GM18526 (cell line): ENCODE data around the gene GPC6.

Experiments used
- POLR2A ChIP-seq: IDR thresholded peaks from 3 replicates; pipeline ENCODE4 v1.6.1; 2011; ENCODE audit not compliant: insufficient read length; ENCODE audit errors: extremely low read depth

Gene GPC6

DNA sequence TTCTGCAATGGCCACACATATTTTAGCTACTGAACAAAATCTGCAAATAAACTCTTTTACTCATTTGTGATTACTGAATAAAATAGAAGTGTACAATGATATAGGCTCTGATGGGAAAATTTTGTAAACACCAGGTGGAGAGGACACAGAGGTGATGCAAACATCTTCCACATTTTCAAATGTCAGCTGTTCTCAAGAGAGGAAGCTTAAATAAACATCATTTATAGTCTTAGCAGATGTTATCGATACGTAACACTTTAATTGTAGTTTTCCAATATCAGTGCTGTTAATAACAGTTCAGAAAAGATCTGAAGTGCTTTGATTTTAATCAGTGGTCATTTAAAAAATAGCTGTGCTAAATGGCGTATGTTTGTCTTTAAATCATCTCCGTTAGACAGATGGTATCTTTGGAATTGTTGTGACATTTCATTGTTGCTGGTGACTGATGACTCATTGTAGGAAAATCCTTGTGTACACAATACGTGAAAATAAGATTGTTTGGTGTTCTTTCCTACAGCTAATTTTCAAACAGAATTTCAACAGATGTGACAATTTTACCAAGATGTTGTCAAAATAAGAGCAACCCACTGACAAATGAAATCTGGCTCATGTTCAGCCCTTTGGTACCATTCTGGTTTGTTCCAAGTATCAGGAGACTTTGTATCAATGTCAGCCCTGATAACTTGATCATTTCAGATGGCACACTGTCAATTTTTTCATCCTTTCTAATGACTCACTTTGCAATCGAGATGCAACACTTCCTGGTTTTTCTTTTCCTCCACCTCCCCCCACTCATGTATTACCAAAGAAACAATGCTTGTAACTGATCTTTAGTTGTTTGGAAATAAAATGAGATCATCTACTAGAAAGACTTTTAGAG lies 736.9 kb downstream of the GPC6 start:
- TF ChIP-seq POLR2A: no peak

DNA sequence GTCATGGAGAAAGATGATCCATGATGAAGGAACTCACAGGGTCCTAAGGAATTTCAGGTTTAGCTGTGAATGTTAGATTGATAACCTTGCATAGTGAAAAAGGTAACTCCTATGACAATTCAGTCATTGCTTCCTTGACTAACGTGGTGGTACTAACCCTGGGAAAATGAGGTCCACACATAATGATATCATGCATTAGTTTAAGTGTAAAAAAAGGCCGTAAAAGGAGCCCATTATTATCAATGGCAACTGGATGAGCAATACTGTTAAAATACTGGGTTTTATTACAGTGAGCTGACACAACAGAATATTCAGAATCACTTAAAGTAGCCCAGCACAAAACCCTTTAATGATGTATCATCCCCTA lies 737.5 kb downstream of the GPC6 start:
- TF ChIP-seq POLR2A: no peak

DNA sequence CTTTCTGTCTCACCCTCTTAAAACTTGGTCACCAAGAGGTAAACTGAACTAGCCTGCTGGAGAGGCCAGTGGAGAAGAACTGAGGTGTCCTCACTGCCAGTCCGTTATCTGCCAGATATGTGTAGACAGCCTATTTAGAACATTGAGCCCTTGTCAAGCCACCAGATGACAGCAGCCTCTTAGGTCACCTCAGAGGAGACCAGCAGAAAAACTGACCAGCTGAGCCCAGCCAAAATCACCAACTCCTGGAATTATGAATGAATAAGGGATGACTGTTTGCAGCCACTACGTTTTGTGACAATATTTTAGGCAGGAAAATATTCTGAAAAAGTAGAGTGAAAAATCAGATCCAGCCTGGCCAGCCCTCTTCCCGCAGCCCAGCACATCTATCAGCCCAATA lies 739.0 kb downstream of the GPC6 start:
- no peak for TF ChIP-seq POLR2A

DNA sequence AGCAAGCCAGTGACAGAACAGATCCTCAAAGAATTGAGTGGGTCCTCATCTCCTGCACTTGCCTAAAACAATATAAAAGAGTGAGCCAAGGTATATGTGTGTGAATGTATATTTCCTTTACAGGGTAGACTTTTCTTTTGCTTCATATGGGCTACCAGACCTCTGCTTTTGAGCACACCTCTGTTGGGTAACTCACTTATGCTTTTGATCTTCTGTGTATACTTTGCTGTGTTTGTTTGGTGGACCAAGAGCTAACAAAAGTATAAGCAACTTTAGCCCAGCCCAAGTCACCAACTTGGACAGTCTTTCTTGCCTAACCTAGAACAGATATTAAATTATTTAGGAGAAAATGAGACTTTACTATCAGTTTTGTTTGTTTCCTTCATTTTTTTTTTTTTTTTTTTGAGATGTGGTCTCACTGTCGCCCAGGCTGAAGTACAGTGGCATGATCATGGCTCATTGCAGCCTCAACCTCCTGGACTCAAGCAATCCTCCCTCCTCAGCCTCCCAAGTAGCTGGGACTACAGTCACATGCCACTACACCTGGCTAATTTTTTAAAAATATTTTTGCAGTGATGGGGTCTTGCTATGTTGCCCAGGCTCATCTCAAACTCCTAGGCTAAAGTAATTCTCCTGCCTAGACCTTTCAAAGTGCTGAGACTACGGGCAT lies 739.8 kb downstream of the GPC6 start:
- no peak for TF ChIP-seq POLR2A

DNA sequence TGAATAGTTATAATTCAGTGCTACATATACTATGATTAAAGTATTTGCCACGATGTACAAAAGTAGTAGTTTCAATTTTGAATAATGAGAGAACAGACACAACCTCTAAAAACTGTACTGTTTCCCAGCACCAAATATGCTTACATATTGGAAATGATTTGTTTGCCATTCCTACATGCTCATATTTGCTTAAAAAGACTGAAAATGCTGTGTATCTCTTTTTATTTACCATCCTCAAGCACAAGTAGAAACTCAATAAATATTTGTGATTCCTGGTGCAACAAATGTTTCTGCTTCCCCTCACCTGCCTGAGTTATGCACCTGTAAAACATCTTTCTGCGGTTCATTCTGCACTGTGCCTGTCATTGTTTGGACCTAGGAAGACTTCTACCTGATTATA lies 740.7 kb downstream of the GPC6 start:
- no peak for TF ChIP-seq POLR2A

GRCh38 chr13:93975242-93975641 lies 748.6 kb downstream of the GPC6 start:
- TF ChIP-seq POLR2A: no peak

DNA sequence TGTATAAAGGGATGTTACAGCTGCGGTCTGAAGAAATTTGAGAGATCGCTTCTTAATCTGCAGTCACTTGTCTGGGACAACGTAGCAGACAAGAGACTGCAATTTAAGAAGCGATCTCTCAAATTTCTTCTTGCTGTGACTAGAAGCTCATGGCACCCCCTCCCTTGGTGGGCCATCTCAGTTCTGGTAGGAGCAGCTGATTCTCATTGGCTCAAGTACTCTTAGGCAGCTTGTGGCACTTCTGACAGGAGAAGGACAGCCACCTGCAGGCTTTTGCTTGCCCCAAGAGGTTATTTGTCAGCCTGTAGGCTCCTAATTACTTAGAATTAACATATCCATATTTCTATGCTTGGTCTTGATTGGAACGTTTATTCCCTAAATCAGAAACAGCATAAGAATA lies 749.9 kb downstream of the GPC6 start:
- no peak for TF ChIP-seq POLR2A

- TF ChIP-seq POLR2A: no peak
These were observed 751.4 kb downstream of the GPC6 start for GRCh38 chr13:93977986-93978385.

DNA sequence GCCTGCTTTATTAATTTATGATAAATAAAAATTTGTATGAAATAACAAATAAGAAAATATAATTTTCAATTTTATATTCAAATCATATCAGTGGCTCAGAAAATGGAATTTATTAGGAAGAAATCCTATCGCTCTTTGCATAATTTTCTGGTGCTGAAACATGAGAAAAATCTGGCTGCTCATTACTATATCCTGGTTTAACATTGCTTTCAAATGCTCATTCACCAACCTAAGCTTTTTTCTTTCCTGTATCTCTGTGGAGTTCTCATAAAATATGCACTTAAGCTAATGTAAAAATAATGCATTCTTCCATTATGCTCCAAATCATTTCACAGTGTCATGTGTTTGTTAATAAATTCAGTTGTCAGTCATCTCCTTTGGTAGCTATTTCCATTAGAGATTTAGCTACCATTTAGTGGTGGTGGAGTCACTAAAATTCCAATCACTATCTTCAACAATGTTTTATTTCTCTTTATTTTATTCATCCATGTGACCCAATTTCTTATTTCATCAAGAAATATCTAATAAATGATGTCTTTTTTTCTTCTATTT lies 754.9 kb downstream of the GPC6 start:
- TF ChIP-seq POLR2A: no peak

GRCh38 chr13:93982179-93982918 lies 755.7 kb downstream of the GPC6 start:
- TF ChIP-seq POLR2A: no peak

GRCh38 chr13:93984052-93984451 lies 757.4 kb downstream of the GPC6 start:
- no peak for TF ChIP-seq POLR2A

GRCh38 chr13:93984876-93985275 lies 758.3 kb downstream of the GPC6 start:
- no peak for TF ChIP-seq POLR2A

- no peak for TF ChIP-seq POLR2A
These were observed 760.9 kb downstream of the GPC6 start for GRCh38 chr13:93987458-93987857.

- no peak for TF ChIP-seq POLR2A
These were observed 765.0 kb downstream of the GPC6 start for GRCh38 chr13:93991569-93991968.

DNA sequence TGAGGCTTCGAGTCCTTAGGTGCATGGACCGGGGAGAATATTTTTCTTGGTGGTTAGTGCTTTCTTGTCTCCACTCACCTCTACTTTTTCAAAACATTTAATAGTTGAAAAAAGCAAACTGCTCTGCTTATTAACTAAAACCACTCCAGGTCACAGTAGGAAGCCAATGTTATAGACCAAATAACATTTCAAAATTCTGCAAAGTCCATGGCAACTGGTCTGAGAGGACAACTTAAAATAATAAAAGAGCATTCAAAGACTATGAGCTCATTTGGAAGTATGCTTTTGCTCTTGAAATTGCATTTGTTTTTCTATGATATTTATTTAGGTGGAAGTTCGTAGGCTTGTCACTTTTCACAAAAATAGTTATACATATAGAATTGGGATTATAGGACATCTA lies 769.9 kb downstream of the GPC6 start:
- no peak for TF ChIP-seq POLR2A

DNA sequence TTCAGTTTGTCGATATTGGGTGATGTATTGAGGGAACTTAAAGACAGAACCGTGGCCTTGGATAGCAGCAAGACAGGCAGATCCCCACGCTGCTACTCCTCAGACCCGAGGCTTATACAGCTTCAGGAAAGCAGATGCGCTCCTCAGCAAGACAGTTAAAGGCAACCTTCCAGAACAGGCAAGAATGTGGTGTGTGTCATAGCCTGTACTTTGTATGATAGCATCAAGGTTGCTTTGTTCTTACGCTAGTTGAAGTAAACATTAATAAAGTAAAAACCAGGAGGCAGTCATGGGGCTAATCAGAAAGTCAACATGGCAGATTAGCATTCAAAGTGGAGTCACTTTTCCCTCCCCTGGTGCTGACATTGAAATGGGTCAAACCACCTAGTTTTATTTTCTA lies 779.7 kb downstream of the GPC6 start:
- no peak for TF ChIP-seq POLR2A
